Measurements from ENCODE around the gene EXOSC9. TPM values are rescaled to one million over a fixed set of nuclear protein-coding genes. Genes with fewer than 3 reads are reported as not detected.

The EXOSC9 gene
- total RNA-seq, 2 donors from 2014 or later, result 66.3 to 75.4 TPM

DNA sequence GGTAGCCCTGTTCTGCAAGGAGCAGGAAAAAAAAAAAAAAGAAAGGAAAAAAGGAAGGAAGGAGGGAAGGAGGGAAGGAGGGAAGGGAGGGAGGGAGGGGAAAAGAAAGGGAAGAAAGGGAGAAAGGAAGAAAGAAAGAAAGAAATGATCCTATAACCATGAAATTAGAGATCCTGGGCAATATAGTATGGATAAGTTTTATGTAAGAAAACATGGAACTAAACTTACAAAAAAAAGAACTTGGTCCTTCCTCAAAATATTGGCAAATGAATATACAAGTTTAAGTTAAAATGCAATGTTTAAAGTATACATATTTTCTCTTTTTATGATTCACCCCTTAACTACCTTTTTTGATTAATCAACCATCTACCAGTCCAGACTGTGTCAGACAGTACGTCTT lies 50.2 kb downstream of the EXOSC9 start:
- Mint-ChIP-seq H3K27ac (no peak overlapping the region), H3K36me3 (no peaks in the 10 kb centered on the region), H3K9me3 (no peaks in the 10 kb centered on the region)
- ATAC-seq (no peak), DNase-seq (ENCODE audit: low spot score in 2 of 2) (no peak)

DNA sequence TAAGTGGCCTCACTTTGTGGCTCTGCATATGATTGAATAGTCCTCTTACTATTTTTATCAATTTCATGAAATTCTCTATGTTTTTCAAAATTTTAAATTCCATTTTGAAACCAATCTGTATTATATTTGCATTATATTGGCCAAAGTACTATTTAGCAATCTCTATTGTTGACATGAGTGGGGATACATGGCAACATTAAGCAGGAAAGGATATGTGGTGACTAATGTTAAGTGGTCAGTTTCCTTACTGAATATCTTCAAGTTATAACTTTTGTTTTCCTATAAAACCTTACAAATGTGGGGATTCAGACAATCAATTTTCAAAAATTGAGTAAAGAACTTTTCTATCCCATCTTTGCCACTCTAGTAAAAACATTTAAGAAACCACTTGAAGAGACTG lies 59.0 kb downstream of the EXOSC9 start:
- Mint-ChIP-seq H3K36me3 (no peaks in the 10 kb centered on the region), H3K9me3 (no peaks in the 10 kb centered on the region), H3K27ac (no peak overlapping the region)
- no peak for ATAC-seq
- no peak for DNase-seq (ENCODE audit: low spot score in 2 of 2)

DNA sequence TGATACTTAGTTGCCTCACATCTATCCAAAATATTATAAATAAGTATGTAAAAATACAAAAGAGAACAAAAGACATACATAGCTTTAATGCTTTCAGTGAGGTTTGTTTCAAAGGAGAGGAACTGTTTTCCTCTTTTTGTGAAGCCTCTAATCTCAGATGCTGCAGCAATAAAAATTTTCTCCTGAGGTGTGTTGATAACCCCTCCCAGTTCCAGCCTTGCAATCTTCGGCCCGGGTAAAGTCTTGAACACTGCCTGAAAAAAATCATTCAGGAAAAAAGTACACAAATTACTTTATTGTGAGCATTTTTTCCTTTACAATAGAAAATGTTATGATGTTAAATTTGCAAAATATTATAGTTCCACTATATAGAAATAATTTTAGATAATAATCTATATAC lies 60.3 kb downstream of the EXOSC9 start:
- Mint-ChIP-seq H3K36me3 (peaks cover 9 to 10% of the 10 kb centered on the region in 2 donors), H3K9me3 (no peaks in the 10 kb centered on the region), H3K27ac (no peak overlapping the region)
- ATAC-seq (no peak), DNase-seq (ENCODE audit: low spot score in 2 of 2) (no peak)

DNA sequence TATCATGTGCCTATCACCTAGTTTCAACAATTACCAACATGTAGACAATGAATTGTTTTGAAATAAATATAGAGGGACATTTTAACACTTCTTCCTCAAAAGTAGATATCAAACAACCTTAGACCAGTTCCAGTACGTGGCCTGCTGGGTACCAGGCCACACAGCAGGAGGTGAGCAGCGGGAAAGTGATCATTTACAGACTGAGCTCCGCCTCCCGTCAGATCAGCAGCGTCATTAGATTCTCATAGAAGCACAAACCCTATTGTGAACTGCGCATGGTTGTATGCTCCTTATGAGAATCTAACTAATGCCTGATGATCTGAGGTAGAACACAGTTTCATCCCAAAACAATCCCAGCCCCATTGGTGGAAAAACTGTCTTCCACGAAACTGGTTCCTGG lies 62.7 kb downstream of the EXOSC9 start:
- ATAC-seq, result no peak
- peaks cover 9 to 21% of the 10 kb centered on the region in 2 donors for H3K36me3 Mint-ChIP-seq
- no peak for DNase-seq (ENCODE audit: low spot score in 2 of 2)
- peaks cover 0 to 7% of the 10 kb centered on the region in 2 donors for H3K9me3 Mint-ChIP-seq
- H3K27ac Mint-ChIP-seq, result no peak overlapping the region

Other genes with a start within 250 kb of the EXOSC9 start
- gene ANXA5, start 104.3 kb upstream of the EXOSC9 start, total RNA-seq, result 100 to 1,000 TPM in 1 of 2 donors, 10 to 100 TPM in 1; 82.9 to 161 TPM
- gene SMIM43, start 36.2 kb upstream of the EXOSC9 start, total RNA-seq, result not detected
- gene CCNA2, start 22.6 kb downstream of the EXOSC9 start, total RNA-seq, result 100 to 1,000 TPM; 105 to 125 TPM
- 10 to 100 TPM; 13.9 to 17.6 TPM for gene BBS7, start 69.2 kb downstream of the EXOSC9 start, total RNA-seq
- gene TRPC3, start 150.7 kb downstream of the EXOSC9 start, total RNA-seq, result 1 to 10 TPM; 2.0 to 2.3 TPM